ENCODE data around the gene TENM4.

DNA sequence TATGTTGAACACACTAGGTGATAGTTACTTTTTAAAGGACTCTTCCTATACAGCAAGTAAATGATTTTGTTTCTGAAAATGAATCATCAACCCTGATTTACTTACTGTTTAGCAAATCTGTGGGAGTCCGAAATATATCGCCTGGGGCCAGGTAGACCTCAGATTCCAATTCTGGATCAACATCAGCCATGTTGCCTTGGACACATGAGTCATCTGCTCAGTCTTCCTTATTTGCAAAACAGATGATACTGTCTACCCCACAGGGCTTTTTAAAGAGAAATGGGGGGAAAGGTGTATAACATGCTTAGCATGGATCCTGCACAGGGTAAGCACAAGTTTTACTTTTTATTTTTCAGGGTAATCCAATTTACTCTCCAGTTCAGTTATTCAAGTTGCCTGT, 324.2 kb downstream of the TENM4 start:
- TF ChIP-seq SP1 (IDR thresholded peaks at IDR 0.05) (no peak), CTCF (IDR thresholded peaks at IDR 0.05; ENCODE audit: low read depth, low read length, missing input control) (no peak), YY1 (IDR thresholded peaks at IDR 0.05) (no peak), EGR1 (IDR thresholded peaks at IDR 0.05; ENCODE audit: low read depth in 2 of 2) (no peak), JUND (IDR thresholded peaks at IDR 0.05) (no peak)
